Trophoblast cell (in vitro differentiated cells and primary cell): ENCODE data around the gene KRT79.

Experiments used
- DNase-seq, 2 donors: peaks; one replicate each; pipeline ENCODE4 v3.0.0-alpha.2; 2016
- H2AFZ ChIP-seq: 2 replicates; pipeline ENCODE4 v1.6.1; 2013; ENCODE audit warnings: low read length, moderate library complexity, mild to moderate bottlenecking; ENCODE audit not compliant: insufficient read depth, poor library complexity
- H2AK5ac ChIP-seq: 2 replicates; pipeline ENCODE4 v1.6.1; 2013; ENCODE audit warnings: mild to moderate bottlenecking, low read length
- H2BK120ac ChIP-seq: 2 replicates; pipeline ENCODE4 v1.6.1; 2013; ENCODE audit warnings: low read length, mild to moderate bottlenecking, moderate library complexity; ENCODE audit not compliant: insufficient read depth, poor library complexity
- H2BK12ac ChIP-seq: 2 replicates; pipeline ENCODE4 v1.6.1; 2013; ENCODE audit warnings: mild to moderate bottlenecking, low read length, moderate library complexity
- H2BK5ac ChIP-seq: 2 replicates; pipeline ENCODE4 v1.6.1; 2013; ENCODE audit warnings: low read length, low read depth, moderate library complexity, mild to moderate bottlenecking; ENCODE audit not compliant: poor library complexity
- H3K14ac ChIP-seq: 2 replicates; pipeline ENCODE4 v1.6.1; 2013; ENCODE audit warnings: mild to moderate bottlenecking, low read length
- H3K18ac ChIP-seq: 2 replicates; pipeline ENCODE4 v1.6.1; 2013; ENCODE audit warnings: mild to moderate bottlenecking, low read length
- H3K23ac ChIP-seq: 2 replicates; pipeline ENCODE4 v1.6.1; 2013; ENCODE audit warnings: low read length
- H3K27ac ChIP-seq: 2 replicates; pipeline ENCODE4 v1.5.1; 2013; ENCODE audit warnings: low read depth, mild to moderate bottlenecking, inconsistent platforms, low read length, moderate library complexity
- H3K27me3 ChIP-seq: 2 replicates; pipeline ENCODE4 v1.6.1; 2013; ENCODE audit warnings: inconsistent platforms, mild to moderate bottlenecking, low read length, moderate library complexity; ENCODE audit not compliant: insufficient read depth
- H3K36me3 ChIP-seq, 2 experiments: 1 replicate in 1 of 2; 2 replicates in 1 of 2; pipeline ENCODE4 v1.6.1; 2013; ENCODE audit warnings: low read length in 2 of 2, mild to moderate bottlenecking in 2 of 2, moderate library complexity in 1 of 2; ENCODE audit not compliant: insufficient read depth in 2 of 2, control insufficient read depth in 1 of 2
- H3K4ac ChIP-seq: 2 replicates; pipeline ENCODE4 v1.6.1; 2013; ENCODE audit warnings: low read depth, mild to moderate bottlenecking, low read length, moderate library complexity
- H3K4me1 ChIP-seq, 2 experiments: 1 replicate in 1 of 2; 2 replicates in 1 of 2; pipeline ENCODE4 v1.6.1; 2013; ENCODE audit warnings: low read length in 2 of 2, mild to moderate bottlenecking in 2 of 2, moderate library complexity in 1 of 2; ENCODE audit not compliant: insufficient read depth in 2 of 2, control insufficient read depth in 1 of 2
- H3K4me2 ChIP-seq: 2 replicates; pipeline ENCODE4 v1.6.1; 2013; ENCODE audit warnings: inconsistent platforms, mild to moderate bottlenecking, low read length, moderate library complexity
- H3K4me3 ChIP-seq: 2 replicates; pipeline ENCODE4 v1.5.1; 2013; ENCODE audit warnings: mild to moderate bottlenecking, low read depth, low read length, inconsistent platforms
- H3K79me1 ChIP-seq: one replicate; pipeline ENCODE4 v1.6.1; 2013; ENCODE audit warnings: low read length
- H3K79me2 ChIP-seq: 2 replicates; pipeline ENCODE4 v1.6.1; 2013; ENCODE audit warnings: low read length, mild to moderate bottlenecking; ENCODE audit not compliant: control insufficient read depth, insufficient read depth, poor library complexity
- H3K9ac ChIP-seq: 2 replicates; pipeline ENCODE4 v1.6.1; 2013; ENCODE audit warnings: mild to moderate bottlenecking, low read length
- H3K9me3 ChIP-seq: 2 replicates; pipeline ENCODE4 v1.6.1; 2013; ENCODE audit warnings: low read depth, mild to moderate bottlenecking, control low read depth, inconsistent platforms, low read length; ENCODE audit not compliant: insufficient read depth
- H4K12ac ChIP-seq: 2 replicates; pipeline ENCODE4 v1.6.1; 2013; ENCODE audit warnings: low read depth, mild to moderate bottlenecking, low read length, moderate library complexity
- H4K8ac ChIP-seq: 2 replicates; pipeline ENCODE4 v1.6.1; 2013; ENCODE audit warnings: low read depth, mild to moderate bottlenecking, low read length, moderate library complexity
- H4K91ac ChIP-seq: one replicate; pipeline ENCODE4 v1.6.1; 2013; ENCODE audit warnings: low read depth, mild to moderate bottlenecking, low read length, moderate library complexity
- WGBS: extraction: QIAGEN DNeasy Blood & Tissue Kit; methylation state at CpG from one replicate; pipeline ENCODE4 v1.1.7; 2013; ENCODE audit warnings: missing lambda C conversion rate; ENCODE audit not compliant: insufficient read length, insufficient coverage; ENCODE audit errors: extremely low coverage; 5-methylcytosine and 5-hydroxymethylcytosine counted together

KRT79 gene

DNA sequence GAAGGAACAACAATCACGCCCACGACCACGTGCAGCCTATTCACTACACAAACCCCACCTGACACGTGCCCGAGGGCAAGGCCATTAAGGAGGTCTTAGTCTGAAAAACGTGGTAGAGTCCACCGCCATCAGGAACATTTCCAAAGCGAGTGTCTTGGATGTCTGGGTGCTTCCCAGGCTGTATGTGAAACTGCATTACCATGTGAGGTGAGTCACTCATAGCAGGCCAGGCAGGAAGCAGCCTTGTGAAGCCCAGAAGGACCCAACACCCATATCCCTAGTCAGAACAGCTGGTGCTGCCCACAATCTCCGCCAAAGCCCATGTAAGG, 3.3 kb upstream of the KRT79 start:
- Histone ChIP-seq H3K27me3 (no peaks in the 10 kb centered on the region), H3K4me3 (no peak overlapping the region), H3K79me1 (no peaks in the 10 kb centered on the region), H2BK5ac (no peak overlapping the region), H4K91ac (no peak overlapping the region), H2BK120ac (no peak overlapping the region), H3K9me3 (peaks cover 4% of the 10 kb centered on the region), H3K79me2 (no peaks in the 10 kb centered on the region), H3K4ac (no peak overlapping the region), H3K23ac (no peak overlapping the region), H3K27ac (no peak overlapping the region), H4K12ac (no peak overlapping the region), H3K36me3 (no peaks in the 10 kb centered on the region), H3K4me2 (no peak overlapping the region), H3K9ac (no peak overlapping the region), H3K14ac (no peak overlapping the region), H4K8ac (no peak overlapping the region), H3K18ac (no peak overlapping the region), H2AK5ac (no peak overlapping the region), H2BK12ac (no peak overlapping the region), H2AFZ (no peak overlapping the region), H3K4me1 (peaks cover 3 to 4% of the 10 kb centered on the region in 2 experiments)
- peak; percentile 17 to 42 for DNase-seq
- WGBS = no CpG with 5 or more reads among the region's 9 CpGs

DNA sequence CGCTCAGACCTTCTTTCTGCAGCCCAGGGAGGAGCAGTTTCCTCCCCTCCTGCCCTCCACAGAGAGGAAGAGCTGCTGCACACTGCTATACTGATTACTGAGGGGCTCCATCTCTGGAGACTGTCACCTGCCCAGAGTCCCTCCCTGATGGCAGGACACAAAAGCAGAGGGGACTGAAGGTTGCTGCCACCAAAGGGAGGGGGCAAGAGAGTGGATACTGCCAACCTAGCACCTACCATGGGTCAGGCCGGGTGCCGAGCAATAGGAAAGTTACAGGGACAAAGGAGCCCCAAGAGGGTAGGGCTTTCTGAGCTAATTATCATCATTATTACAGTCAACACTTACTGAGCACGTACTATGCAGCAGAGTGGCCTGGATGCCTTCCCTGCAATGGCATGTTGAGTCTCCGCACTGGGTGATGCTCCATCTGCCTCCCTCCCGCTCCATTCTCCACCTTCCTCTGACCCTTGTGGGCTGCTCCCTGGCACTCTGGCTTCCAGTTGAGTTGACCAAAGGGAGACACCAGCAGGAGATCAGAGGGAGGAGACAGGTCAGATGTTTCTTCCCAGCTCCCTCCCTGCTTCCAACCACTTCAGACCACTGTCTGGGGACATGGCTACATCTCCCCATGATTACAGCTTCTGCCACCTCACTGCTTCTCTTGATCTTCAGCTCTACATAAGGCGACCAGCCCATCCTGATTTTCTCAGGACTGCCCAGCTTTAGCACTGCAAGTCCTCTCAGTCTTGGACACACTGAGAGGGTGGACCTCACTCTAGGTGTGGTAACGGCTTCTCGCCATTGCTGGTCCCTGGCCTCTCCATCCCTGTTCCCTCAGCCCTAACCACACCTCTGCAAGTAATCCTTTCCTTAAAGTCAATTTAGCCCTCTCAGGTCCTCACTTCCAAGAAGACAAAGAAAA, 2.6 kb upstream of the KRT79 start:
- no peak overlapping the region for H4K8ac ChIP-seq
- no peak overlapping the region for H3K18ac ChIP-seq
- no peak overlapping the region for H4K12ac ChIP-seq
- H2AK5ac ChIP-seq = no peak overlapping the region
- H3K9me3 ChIP-seq = peaks cover 4% of the 10 kb centered on the region
- no peak overlapping the region for H3K4me2 ChIP-seq
- H3K4ac ChIP-seq = no peak overlapping the region
- no peak overlapping the region for H2BK120ac ChIP-seq
- no peak overlapping the region for H3K23ac ChIP-seq
- no peaks in the 10 kb centered on the region for H3K79me1 ChIP-seq
- DNase-seq = no peak
- H2AFZ ChIP-seq = no peak overlapping the region
- WGBS = no CpG with 5 or more reads among the region's 9 CpGs
- no peak overlapping the region for H3K27ac ChIP-seq
- H3K79me2 ChIP-seq = no peaks in the 10 kb centered on the region
- H3K4me3 ChIP-seq = no peak overlapping the region
- H4K91ac ChIP-seq = no peak overlapping the region
- no peak overlapping the region for H2BK5ac ChIP-seq
- H3K14ac ChIP-seq = no peak overlapping the region
- H3K27me3 ChIP-seq = no peaks in the 10 kb centered on the region
- no peak overlapping the region for H2BK12ac ChIP-seq
- H3K4me1 ChIP-seq = peaks cover 3 to 4% of the 10 kb centered on the region in 2 experiments
- no peak overlapping the region for H3K9ac ChIP-seq
- no peaks in the 10 kb centered on the region for H3K36me3 ChIP-seq

DNA sequence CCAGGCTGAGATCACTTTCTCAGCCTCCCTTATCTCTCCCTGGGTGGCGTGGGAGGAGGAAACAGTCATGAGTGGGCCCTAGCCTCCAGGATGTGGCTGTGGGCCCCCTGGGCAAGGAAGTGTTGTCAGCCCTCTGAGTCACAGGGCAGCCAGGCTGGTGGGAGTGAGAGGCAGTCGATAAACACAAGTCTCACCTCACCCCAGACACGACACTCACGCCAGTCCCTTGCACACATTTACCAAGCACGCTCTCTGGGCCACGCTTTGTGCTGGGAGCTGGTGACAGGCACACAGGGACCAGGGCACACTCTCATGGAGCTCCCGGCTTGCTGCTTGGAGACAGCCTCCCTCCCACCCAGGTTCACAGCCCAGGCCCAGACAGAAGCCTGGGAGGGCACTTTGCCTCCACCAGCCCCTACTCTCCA, 1.9 kb upstream of the KRT79 start:
- H3K4me3 ChIP-seq = no peak overlapping the region

DNA sequence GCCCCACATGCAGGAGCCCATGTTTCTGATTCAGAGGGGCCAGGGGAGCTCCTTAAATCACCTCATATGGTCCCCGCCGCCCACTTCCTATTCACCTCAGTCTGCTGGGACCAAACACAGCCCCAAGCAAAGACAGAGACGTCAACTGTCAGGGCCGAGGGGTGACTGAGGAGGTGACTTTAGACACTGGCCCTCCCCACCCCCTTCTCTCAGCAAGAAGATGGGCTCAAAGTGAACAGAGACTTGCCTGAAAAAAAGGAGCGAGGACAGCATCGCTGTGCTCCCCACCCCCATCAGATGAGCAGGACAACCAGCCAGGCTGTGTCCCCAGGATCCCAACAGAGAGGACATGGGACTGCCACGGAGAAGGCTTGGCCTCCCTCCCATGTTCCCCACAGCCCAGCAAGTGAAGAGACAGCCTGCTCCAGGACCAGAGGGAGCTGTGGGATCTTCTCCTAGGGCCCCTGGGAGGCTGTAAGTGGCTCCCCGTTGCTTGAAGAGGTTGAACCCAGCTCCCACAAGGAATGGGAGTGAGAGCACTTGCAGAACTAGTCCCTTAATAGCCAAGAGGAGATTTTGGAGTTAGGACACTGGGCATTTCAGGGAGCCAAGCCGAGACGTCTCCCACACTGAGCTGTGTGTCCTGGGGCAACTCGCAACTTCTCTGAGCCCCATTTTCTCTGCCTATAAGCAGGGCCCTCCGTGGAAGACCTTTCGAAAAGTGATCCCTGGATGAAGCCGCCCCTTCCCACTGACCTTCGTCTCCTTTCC, 1.3 kb upstream of the KRT79 start:
- Histone ChIP-seq H4K8ac (no peak overlapping the region), H3K23ac (no peak overlapping the region), H3K4me3 (no peak overlapping the region), H3K9me3 (peaks cover 4% of the 10 kb centered on the region), H3K18ac (no peak overlapping the region), H2BK12ac (no peak overlapping the region), H2BK120ac (no peak overlapping the region), H3K9ac (no peak overlapping the region), H3K79me1 (no peaks in the 10 kb centered on the region), H3K27ac (no peak overlapping the region), H3K36me3 (no peaks in the 10 kb centered on the region), H3K4ac (no peak overlapping the region), H3K14ac (no peak overlapping the region), H3K4me2 (no peak overlapping the region), H3K4me1 (peaks cover 3 to 4% of the 10 kb centered on the region in 2 experiments), H4K12ac (no peak overlapping the region), H2AFZ (no peak overlapping the region), H3K27me3 (no peaks in the 10 kb centered on the region), H2BK5ac (no peak overlapping the region), H4K91ac (no peak overlapping the region), H2AK5ac (no peak overlapping the region), H3K79me2 (no peaks in the 10 kb centered on the region)
- no CpG with 5 or more reads among the region's 15 CpGs for WGBS
- DNase-seq = no peak

More for the DNA sequence above, 1.9 kb upstream of the KRT79 start:
- Histone ChIP-seq H3K79me1 (no peaks in the 10 kb centered on the region), H3K27me3 (no peaks in the 10 kb centered on the region), H3K27ac (no peak overlapping the region), H2AFZ (no peak overlapping the region), H3K36me3 (no peaks in the 10 kb centered on the region), H3K18ac (no peak overlapping the region), H2BK120ac (no peak overlapping the region), H3K79me2 (no peaks in the 10 kb centered on the region), H3K4me1 (peaks cover 3 to 4% of the 10 kb centered on the region in 2 experiments), H4K12ac (no peak overlapping the region), H3K4me2 (no peak overlapping the region), H4K8ac (no peak overlapping the region), H4K91ac (no peak overlapping the region), H3K9me3 (peaks cover 4% of the 10 kb centered on the region), H3K9ac (no peak overlapping the region), H3K4ac (no peak overlapping the region), H2BK12ac (no peak overlapping the region), H2AK5ac (no peak overlapping the region), H2BK5ac (no peak overlapping the region), H3K14ac (no peak overlapping the region), H3K23ac (no peak overlapping the region)
- no peak for DNase-seq
- WGBS = no CpG with 5 or more reads among the region's 7 CpGs
